Right lobe of liver (tissue), 6 donors: ENCODE measurements around the gene TPO. TPM values are rescaled to one million over a fixed set of nuclear protein-coding genes. Genes with fewer than 3 reads are reported as not detected.
A peak's percentile ranks its signal among the peaks of the same experiment; 100 is the strongest.
"Not testable (repeated sequence)": the region's sequence is repeated elsewhere in the genome, so short reads cannot be mapped to it uniquely, and the experiment has no call there.

Experiments used
- ATAC-seq, 4 donors: fragments of 200-7000 bp; cut with Tn5 transposase; one replicate each; pipeline ENCODE4 v1.9.1; 2020; ENCODE audit warnings: mild to moderate bottlenecking in 4 of 4, moderate library complexity in 4 of 4
- DNase-seq, 3 donors: peaks; one replicate each; pipeline ENCODE4 v3.0.0-alpha.2; 2020
- H3K27ac ChIP-seq, 3 donors: fragments of 200-600 bp; one replicate each; pipeline ENCODE4 v1.8.0; 2022
- H3K27me3 ChIP-seq, 2 donors: fragments of 200-600 bp; one replicate each; pipeline ENCODE4 v1.8.0; 2022
- H3K36me3 ChIP-seq, 4 donors: fragments of 200-600 bp; sonication (generic) in 1 of 4; one replicate each; pipeline versions ENCODE4 v1.5.1 to v1.8.0; 2017 to 2022; ENCODE audit warnings: control low read depth in 1 of 4
- H3K4me1 ChIP-seq, 4 donors: fragments of 200-600 bp; sonication (generic) in 1 of 4; one replicate each; pipeline versions ENCODE4 v1.5.1 to v1.8.0; 2017 to 2022; ENCODE audit warnings: control low read depth in 1 of 4
- H3K4me3 ChIP-seq, 3 donors: fragments of 200-600 bp; one replicate each; pipeline ENCODE4 v1.8.0; 2022
- H3K9me3 ChIP-seq, 4 donors: fragments of 200-600 bp; sonication (generic) in 1 of 4; one replicate each; pipeline versions ENCODE4 v1.5.1 to v1.8.0; 2017 to 2022; ENCODE audit warnings: control low read depth in 1 of 4
- CTCF ChIP-seq, 4 donors: fragments of 200-600 bp in 3 of 4; fragments of 450-650 bp in 1 of 4; IDR thresholded peaks; one replicate each; pipeline versions ENCODE4 v1.5.1 to v1.8.0; 2016 to 2022; ENCODE audit warnings: antibody characterized with exemption in 4 of 4, mild to moderate bottlenecking in 2 of 4
- POLR2A ChIP-seq: fragments of 450-650 bp; IDR thresholded peaks from one replicate; pipeline ENCODE4 v1.6.1; 2017; ENCODE audit warnings: antibody characterized with exemption, mild to moderate bottlenecking
- WGBS: methylation state at CpG from one replicate; pipeline ENCODE4 v1.1.6; 2018; ENCODE audit warnings: low coverage, low lambda C conversion rate; ENCODE audit not compliant: insufficient coverage; ENCODE audit errors: missing lambda C conversion rate; 5-methylcytosine and 5-hydroxymethylcytosine counted together
- intact Hi-C, 2 donors: fragments of 100-400 bp; cut with DNase I; formaldehyde crosslinking; loops; one replicate each; pipeline versions ENCODE4 v1.11.2 to v1.14.1; 2022
- total RNA-seq, 6 experiments: library from RNA; depleted of rRNA in 2 of 6; stranded (reverse); fragments of >200 nt in 2 of 6; fragmentation: NEBNext Ultra II Directional in 3 of 6; extraction: Animal tissue kit (Norgen Biotek cat#: 25700) in 3 of 6; gene quantifications; one replicate each; pipeline versions ENCODE4 v1.1.0 to v1.2.4, GENCODE V29; 2016 to 2023
- donor health status: DM: no; HTN: yes; CAD: no.
- donor health status: DM: no; HTN: no; CAD: no.
- donor health status: DM: no; HTN: no; CAD: no.
- donor health status: DM: no; HTN: yes; CAD: no.
- donor health status: DM: no; HTN: yes; CAD: no.

Gene TPO
- total RNA-seq, 6 experiments from 2014 or later = not detected

- intact Hi-C loops = no loop called here
- no peak for TF ChIP-seq CTCF (IDR thresholded peaks at IDR 0.05)
- TF ChIP-seq POLR2A = no peak
- no peaks in the 10 kb centered on the region for H3K9me3 ChIP-seq
- no peak for ATAC-seq
- no peak overlapping the region for H3K4me3 ChIP-seq
- no peak overlapping the region for H3K27ac ChIP-seq
- WGBS = 33% methylated on average over 1 of the region's 8 CpGs
- no peaks in the 10 kb centered on the region for H3K27me3 ChIP-seq
- H3K36me3 ChIP-seq = no peaks in the 10 kb centered on the region
- no peaks in the 10 kb centered on the region for H3K4me1 ChIP-seq
- DNase-seq = no peak
Measured at GRCh38 chr2:1491751-1492150, 78.5 kb downstream of the TPO start.

GRCh38 chr2:1492231-1492630, 79.0 kb downstream of the TPO start:
- H3K27me3 ChIP-seq, H3K4me1 ChIP-seq, ATAC-seq, H3K36me3 ChIP-seq, H3K9me3 ChIP-seq, H3K27ac ChIP-seq, H3K4me3 ChIP-seq, DNase-seq, intact Hi-C loops: not testable (repeated sequence)
- WGBS = 82% methylated on average over 7 of the region's 9 CpGs

GRCh38 chr2:1492711-1493430, 79.6 kb downstream of the TPO start:
- no peaks in the 10 kb centered on the region for H3K36me3 ChIP-seq
- H3K9me3 ChIP-seq = no peaks in the 10 kb centered on the region
- no peak overlapping the region for H3K27ac ChIP-seq
- TF ChIP-seq CTCF (IDR thresholded peaks at IDR 0.05) = no peak
- ATAC-seq (peak in 1 of 4 donors; percentile 7), DNase-seq (no peak)
- WGBS = 69% methylated on average over 12 of the region's 15 CpGs
- H3K27me3 ChIP-seq = no peaks in the 10 kb centered on the region
- intact Hi-C loops = no loop called here
- H3K4me3 ChIP-seq = no peak overlapping the region
- no peaks in the 10 kb centered on the region for H3K4me1 ChIP-seq

GRCh38 chr2:1493431-1494126, 80.3 kb downstream of the TPO start:
- Histone ChIP-seq H3K9me3 (no peaks in the 10 kb centered on the region), H3K36me3 (no peaks in the 10 kb centered on the region), H3K4me1 (no peaks in the 10 kb centered on the region), H3K27me3 (no peaks in the 10 kb centered on the region), H3K4me3 (no peak overlapping the region), H3K27ac (no peak overlapping the region)
- intact Hi-C loops = no loop called here
- TF ChIP-seq POLR2A = no peak
- TF ChIP-seq CTCF (IDR thresholded peaks at IDR 0.05) = no peak
- DNase-seq (no peak), ATAC-seq (no peak)
- WGBS = 44% methylated on average over 3 of the region's 24 CpGs

GRCh38 chr2:1494257-1494656, 81.0 kb downstream of the TPO start:
- intact Hi-C loops = no loop called here
- no peak for ATAC-seq
- Histone ChIP-seq H3K27ac (no peak overlapping the region), H3K36me3 (no peaks in the 10 kb centered on the region), H3K4me3 (no peak overlapping the region), H3K4me1 (no peaks in the 10 kb centered on the region), H3K9me3 (no peaks in the 10 kb centered on the region), H3K27me3 (no peaks in the 10 kb centered on the region)
- WGBS = 37% methylated on average over 6 of the region's 12 CpGs
- no peak for TF ChIP-seq POLR2A
- no peak for DNase-seq
